Neural cell (in vitro differentiated cells): Measurements from ENCODE around the gene SCUBE1. TPM values are rescaled to one million over a fixed set of nuclear protein-coding genes. Genes with fewer than 3 reads are reported as not detected.

Source experiments
- H2AFZ ChIP-seq: fragments of 200-600, 300-800 bp; sonication (generic), shearing (Covaris generic); 2 replicates; pipeline ENCODE4 v1.6.0; 2014; ENCODE audit warnings: low read depth, mild to moderate bottlenecking, antibody characterized with exemption, low read length, moderate library complexity
- H3F3A ChIP-seq: fragments of 200-600 bp; shearing (Covaris generic); 2 replicates; pipeline ENCODE4 v1.6.1; 2016; ENCODE audit warnings: mild to moderate bottlenecking, moderate library complexity, mixed read lengths, antibody characterized with exemption, low read length; ENCODE audit not compliant: insufficient read depth, poor library complexity, severe bottlenecking
- H3K27ac ChIP-seq: fragments of 200-600, 300-800 bp; sonication (generic), shearing (Covaris generic); 2 replicates; pipeline ENCODE4 v1.5.1; 2014; ENCODE audit warnings: mild to moderate bottlenecking, low read length, moderate library complexity
- H3K27me3 ChIP-seq: fragments of 300-800, 200-600 bp; sonication (generic), shearing (Covaris generic); 2 replicates; pipeline ENCODE4 v1.6.0; 2014; ENCODE audit warnings: mild to moderate bottlenecking, low read depth, low read length, moderate library complexity; ENCODE audit not compliant: insufficient read depth
- H3K36me3 ChIP-seq: fragments of 300-800, 200-600 bp; sonication (generic), shearing (Covaris generic); 2 replicates; pipeline ENCODE4 v1.5.1; 2014; ENCODE audit warnings: mild to moderate bottlenecking, antibody characterized with exemption, low read length, moderate library complexity; ENCODE audit not compliant: insufficient read depth
- H3K4me2 ChIP-seq: fragments of 300-800, 200-600 bp; sonication (generic), shearing (Covaris generic); 2 replicates; pipeline ENCODE4 v1.6.0; 2014; ENCODE audit warnings: mild to moderate bottlenecking, low read length
- H3K4me3 ChIP-seq: fragments of 300-800, 200-600 bp; sonication (generic), shearing (Covaris generic); 2 replicates; pipeline ENCODE4 v1.5.1; 2014; ENCODE audit warnings: mild to moderate bottlenecking, low read length, moderate library complexity
- H3K79me2 ChIP-seq: fragments of 200-600 bp; shearing (Covaris generic); replicated peaks from 2 replicates; pipeline ENCODE4 v1.6.0; 2014; ENCODE audit warnings: mild to moderate bottlenecking, low read length, moderate library complexity; ENCODE audit not compliant: insufficient read depth
- H3K9ac ChIP-seq: fragments of 300-800, 200-600 bp; sonication (generic), shearing (Covaris generic); 2 replicates; pipeline ENCODE4 v1.6.1; 2016; ENCODE audit warnings: mild to moderate bottlenecking, low read length, mixed read lengths
- H3K9me2 ChIP-seq: fragments of 200-600 bp; shearing (Covaris generic); 2 replicates; pipeline ENCODE4 v1.6.1; 2016; ENCODE audit warnings: mild to moderate bottlenecking, low read length, mixed read lengths; ENCODE audit not compliant: insufficient read depth
- H3K9me3 ChIP-seq: fragments of 200-600, 300-800 bp; sonication (generic), shearing (Covaris generic); 2 replicates; pipeline ENCODE4 v1.6.1; 2016; ENCODE audit warnings: mild to moderate bottlenecking, mixed run types, low read length, moderate library complexity, mixed read lengths
- H4K20me1 ChIP-seq: fragments of 200-600 bp; shearing (Covaris generic); 2 replicates; pipeline ENCODE4 v1.6.1; 2016; ENCODE audit warnings: mild to moderate bottlenecking, mixed run types; ENCODE audit not compliant: insufficient read depth
- CTCF ChIP-seq: fragments of 450-650 bp; IDR thresholded peaks from 2 replicates; pipeline ENCODE4 v1.5.1; 2014; ENCODE audit warnings: antibody characterized with exemption, mild to moderate bottlenecking, moderate library complexity; ENCODE audit not compliant: poor library complexity, severe bottlenecking
- EP300 ChIP-seq: fragments of 450-650 bp; conservative IDR thresholded peaks from 2 replicates; pipeline ENCODE4 v1.6.1; 2014; ENCODE audit warnings: antibody characterized with exemption, mild to moderate bottlenecking, moderate library complexity; ENCODE audit not compliant: poor library complexity, severe bottlenecking
- EZH2 ChIP-seq: fragments of 200-600, 300-800 bp; shearing (Covaris generic), sonication (generic); IDR thresholded peaks from 2 replicates; pipeline ENCODE4 v1.6.1; 2014; ENCODE audit warnings: antibody characterized with exemption, low read length, borderline replicate concordance, mild to moderate bottlenecking; ENCODE audit not compliant: insufficient read depth, poor library complexity, severe bottlenecking
- MXI1 ChIP-seq: fragments of 450-650 bp; conservative IDR thresholded peaks from 2 replicates; pipeline ENCODE4 v1.6.1; 2014; ENCODE audit warnings: antibody characterized with exemption, mild to moderate bottlenecking; ENCODE audit not compliant: poor library complexity, severe bottlenecking
- POLR2AphosphoS5 ChIP-seq: IDR thresholded peaks from 2 replicates; pipeline ENCODE4 v1.6.1; 2012
- RAD21 ChIP-seq: fragments of 450-650 bp; conservative IDR thresholded peaks from 2 replicates; pipeline ENCODE4 v1.6.1; 2014; ENCODE audit warnings: antibody characterized with exemption, mild to moderate bottlenecking, moderate library complexity
- REST ChIP-seq: IDR thresholded peaks from 2 replicates; pipeline ENCODE4 v1.6.1; 2012; ENCODE audit warnings: borderline replicate concordance
- SMC3 ChIP-seq: fragments of 450-650 bp; conservative IDR thresholded peaks from 2 replicates; pipeline ENCODE4 v1.6.1; 2014; ENCODE audit warnings: antibody characterized with exemption, mild to moderate bottlenecking, moderate library complexity; ENCODE audit not compliant: poor library complexity
- TAF1 ChIP-seq: IDR thresholded peaks from 2 replicates; pipeline ENCODE4 v1.6.1; 2012; ENCODE audit warnings: low read depth
- polyA plus RNA-seq: library from polyadenylated mRNA; depleted of rRNA; stranded (reverse); fragments of >200 nt; gene quantifications from 2 replicates; pipeline ENCODE4 v1.2.3, GENCODE V29; 2014

Gene SCUBE1
- polyA plus RNA-seq, 1 donor from 2014 or later = 8.4 TPM

GRCh38 chr22:43247546-43248260 lies 95.5 kb downstream of the SCUBE1 start:
- H3F3A ChIP-seq = no peaks in the 10 kb centered on the region
- H3K4me2 ChIP-seq = no peak overlapping the region
- no peaks in the 10 kb centered on the region for H3K9me3 ChIP-seq
- H4K20me1 ChIP-seq = no peaks in the 10 kb centered on the region
- H3K27me3 ChIP-seq = no peaks in the 10 kb centered on the region
- no peak overlapping the region for H3K9ac ChIP-seq
- no peaks in the 10 kb centered on the region for H3K9me2 ChIP-seq
- H3K36me3 ChIP-seq = no peaks in the 10 kb centered on the region
- TF ChIP-seq RAD21 (no peak), SMC3 (no peak), POLR2AphosphoS5 (no peak), REST (no peak), EZH2 (no peak), CTCF (no peak), EP300 (no peak), TAF1 (no peak)
- no peak overlapping the region for H3K27ac ChIP-seq
- no peak overlapping the region for H2AFZ ChIP-seq
- no peaks in the 10 kb centered on the region for H3K79me2 ChIP-seq
- no peak overlapping the region for H3K4me3 ChIP-seq

GRCh38 chr22:43246188-43246587 lies 97.0 kb downstream of the SCUBE1 start:
- H3K4me2 ChIP-seq = no peak overlapping the region
- no peak overlapping the region for H3K9ac ChIP-seq
- no peak for TF ChIP-seq EZH2
- TF ChIP-seq MXI1 = no peak
- TF ChIP-seq EP300 = no peak
- TF ChIP-seq TAF1 = no peak
- no peak for TF ChIP-seq CTCF
- TF ChIP-seq RAD21 = no peak
- TF ChIP-seq REST = no peak
- TF ChIP-seq SMC3 = no peak
- no peak for TF ChIP-seq POLR2AphosphoS5

More at GRCh38 chr22:43246188-43246587, 97.0 kb downstream of the SCUBE1 start:
- H3K27ac ChIP-seq = no peak overlapping the region
- no peaks in the 10 kb centered on the region for H3K79me2 ChIP-seq
- H3K9me2 ChIP-seq = no peaks in the 10 kb centered on the region
- no peaks in the 10 kb centered on the region for H3K27me3 ChIP-seq
- no peaks in the 10 kb centered on the region for H3K9me3 ChIP-seq
- H4K20me1 ChIP-seq = no peaks in the 10 kb centered on the region
- no peak overlapping the region for H2AFZ ChIP-seq
- no peak overlapping the region for H3K4me3 ChIP-seq
- H3K36me3 ChIP-seq = no peaks in the 10 kb centered on the region
- no peaks in the 10 kb centered on the region for H3F3A ChIP-seq
